Kidney (tissue), 14 donors: Measurements from ENCODE around the gene ADAMTS10. TPM values are rescaled to one million over a fixed set of nuclear protein-coding genes. Genes with fewer than 3 reads are reported as not detected.

Experiments used
- DNase-seq, 5 donors: peaks; one replicate each; pipeline ENCODE4 v3.0.0-alpha.2; 2013 to 2020
- FAIRE-seq: peaks from 2 replicates; lab custom pipeline; 2012; peaks lifted over from hg19 to GRCh38; lab: Jason Lieb, UNC
- H3K27ac ChIP-seq, 2 donors: one replicate each; pipeline ENCODE4 v1.7.0; 2013; ENCODE audit warnings: low read depth in 2 of 2, low read length in 2 of 2, inconsistent platforms in 1 of 2
- H3K27me3 ChIP-seq: one replicate; pipeline ENCODE4 v1.7.1; 2013; ENCODE audit warnings: low read length, inconsistent platforms; ENCODE audit not compliant: control insufficient read depth, insufficient read depth
- H3K36me3 ChIP-seq, 3 donors: one replicate each; pipeline versions ENCODE4 v1.7.0 to v1.7.1; 2013; ENCODE audit warnings: low read length in 3 of 3, control low read depth in 1 of 3, inconsistent platforms in 1 of 3; ENCODE audit not compliant: insufficient read depth in 3 of 3, control insufficient read depth in 2 of 3
- H3K4me1 ChIP-seq, 3 donors: one replicate each; pipeline versions ENCODE4 v1.7.0 to v1.7.1; 2013; ENCODE audit warnings: low read length in 3 of 3, inconsistent platforms in 1 of 3, low read depth in 1 of 3; ENCODE audit not compliant: control insufficient read depth in 2 of 3, insufficient read depth in 2 of 3
- H3K4me3 ChIP-seq, 3 donors: one replicate each; pipeline versions ENCODE4 v1.7.0 to v1.8.1; 2013; ENCODE audit warnings: low read length in 3 of 3, control low read depth in 1 of 3, inconsistent platforms in 1 of 3
- H3K9ac ChIP-seq, 3 donors: one replicate each; pipeline versions ENCODE4 v1.7.0 to v1.7.1; 2013; ENCODE audit warnings: low read length in 3 of 3, control low read depth in 1 of 3, inconsistent platforms in 1 of 3
- H3K9me3 ChIP-seq, 3 donors: one replicate each; pipeline versions ENCODE4 v1.7.0 to v1.7.1; 2013; ENCODE audit warnings: low read length in 3 of 3, control low read depth in 1 of 3, inconsistent platforms in 1 of 3; ENCODE audit not compliant: control insufficient read depth in 2 of 3, insufficient read depth in 1 of 3
- CTCF ChIP-seq: IDR thresholded peaks from 3 replicates; pipeline ENCODE4 v1.5.1; 2012; ENCODE audit warnings: mild to moderate bottlenecking, moderate library complexity, borderline replicate concordance; ENCODE audit not compliant: insufficient read depth; ENCODE audit errors: extremely low read depth
- intact Hi-C: fragments of 100-400 bp; cut with DNase I; formaldehyde crosslinking; loops from one replicate; pipeline ENCODE4 v1.11.1; 2022
- polyA plus RNA-seq: library from polyadenylated mRNA; stranded (reverse); fragments of 350-450 nt; fragmentation: Illumina TruSeq; extraction: RNeasy Lipid Tissue Mini Kit (QIAGEN cat#74804); gene quantifications from one replicate; pipeline ENCODE4 v1.2.3, GENCODE V29; 2014; ENCODE audit warnings: low read depth, low replicate concordance; ENCODE audit not compliant: insufficient read depth
- total RNA-seq: library from RNA; stranded (reverse); fragmentation: NEBNext Ultra II Directional; extraction: Animal tissue kit (Norgen Biotek cat#: 25700); gene quantifications from one replicate; pipeline ENCODE4 v1.2.1, GENCODE V29; 2021
- donor health status: control.
- donor health status: control.
- donor health status: control.
- donor health status: control.
- donor health status: control.
- donor health status: DM: yes; HTN: yes; CAD: no.
- donor health status: Normal renal cell carcinoma (clear cell type).

The ADAMTS10 gene
- total and polyA plus RNA-seq, 2 donors from 2014 or later = 8.9 to 48.8 TPM

GRCh38 chr19:8608941-8609278 lies 1.6 kb downstream of the ADAMTS10 start:
- FAIRE-seq (no peak), DNase-seq (peak in 1 of 5 donors; percentile 60)
- Histone ChIP-seq H3K4me1 (peaks cover 0 to 11% (median 2%) of the 10 kb centered on the region in 3 donors), H3K4me3 (peak overlapping the region; percentile 56 to 88 (median 87)), H3K9me3 (no peaks in the 10 kb centered on the region), H3K27ac (peak overlapping the region in 1 of 2 donors; percentile 32), H3K27me3 (no peaks in the 10 kb centered on the region), H3K36me3 (peaks cover 0 to 4% (median 0%) of the 10 kb centered on the region in 3 donors), H3K9ac (peak overlapping the region in 1 of 3 donors; percentile 82)
- intact Hi-C loops = no loop called here
- TF ChIP-seq CTCF = no peak

- no peak for TF ChIP-seq CTCF
- H3K4me1 ChIP-seq = peaks cover 0 to 11% (median 2%) of the 10 kb centered on the region in 3 donors
- H3K36me3 ChIP-seq = peaks cover 0 to 4% (median 0%) of the 10 kb centered on the region in 3 donors
- no peaks in the 10 kb centered on the region for H3K27me3 ChIP-seq
- no peak for DNase-seq
- H3K9ac ChIP-seq = no peak overlapping the region
- H3K27ac ChIP-seq = no peak overlapping the region
- intact Hi-C loops = no loop called here
- no peak for FAIRE-seq
- H3K9me3 ChIP-seq = no peaks in the 10 kb centered on the region
- no peak overlapping the region for H3K4me3 ChIP-seq
These were observed 3.1 kb downstream of the ADAMTS10 start for GRCh38 chr19:8607386-8607785.

- Histone ChIP-seq H3K9me3 (no peaks in the 10 kb centered on the region), H3K4me3 (no peak overlapping the region), H3K27ac (no peak overlapping the region), H3K9ac (no peak overlapping the region), H3K36me3 (peaks cover 0 to 8% (median 0%) of the 10 kb centered on the region in 3 donors), H3K27me3 (no peaks in the 10 kb centered on the region), H3K4me1 (peaks cover 0 to 11% (median 2%) of the 10 kb centered on the region in 3 donors)
- intact Hi-C loops = no loop called here
- DNase-seq (no peak), FAIRE-seq (no peak)
- no peak for TF ChIP-seq CTCF
These were observed 5.0 kb downstream of the ADAMTS10 start for GRCh38 chr19:8605514-8605913.

- Histone ChIP-seq H3K9ac (no peak overlapping the region), H3K9me3 (peaks cover 0 to 3% (median 0%) of the 10 kb centered on the region in 3 donors), H3K36me3 (peaks cover 0 to 8% (median 0%) of the 10 kb centered on the region in 3 donors), H3K27me3 (no peaks in the 10 kb centered on the region), H3K4me3 (no peak overlapping the region), H3K4me1 (no peaks in the 10 kb centered on the region), H3K27ac (no peak overlapping the region)
- no peak for DNase-seq
- intact Hi-C loops = no loop called here
- no peak for TF ChIP-seq CTCF
- FAIRE-seq = no peak
These were observed 8.7 kb downstream of the ADAMTS10 start for GRCh38 chr19:8601796-8602195.
